KOPT-K1 (cell line): ENCODE results near the gene THBS3.
"Not testable (repeated sequence)": the region's sequence is repeated elsewhere in the genome, so short reads cannot be mapped to it uniquely, and the experiment has no call there.

Experiments
- H3K27ac ChIP-seq: fragments of 200-600 bp; sonication (generic); 2 replicates; pipeline ENCODE4 v1.5.1; 2016; ENCODE audit warnings: antibody characterized with exemption, mild to moderate bottlenecking, low read depth, low read length; ENCODE audit not compliant: poor library complexity, severe bottlenecking
- H3K36me3 ChIP-seq: fragments of 200-600 bp; sonication (generic); 2 replicates; pipeline ENCODE4 v1.5.1; 2017; ENCODE audit warnings: antibody characterized with exemption, mild to moderate bottlenecking, low read length, moderate library complexity; ENCODE audit not compliant: insufficient read depth
- H3K9me3 ChIP-seq: fragments of 200-600 bp; sonication (generic); 2 replicates; pipeline ENCODE4 v1.5.1; 2017; ENCODE audit warnings: antibody characterized with exemption, low read length, mild to moderate bottlenecking; ENCODE audit not compliant: insufficient read depth, poor library complexity, severe bottlenecking

THBS3 gene

DNA sequence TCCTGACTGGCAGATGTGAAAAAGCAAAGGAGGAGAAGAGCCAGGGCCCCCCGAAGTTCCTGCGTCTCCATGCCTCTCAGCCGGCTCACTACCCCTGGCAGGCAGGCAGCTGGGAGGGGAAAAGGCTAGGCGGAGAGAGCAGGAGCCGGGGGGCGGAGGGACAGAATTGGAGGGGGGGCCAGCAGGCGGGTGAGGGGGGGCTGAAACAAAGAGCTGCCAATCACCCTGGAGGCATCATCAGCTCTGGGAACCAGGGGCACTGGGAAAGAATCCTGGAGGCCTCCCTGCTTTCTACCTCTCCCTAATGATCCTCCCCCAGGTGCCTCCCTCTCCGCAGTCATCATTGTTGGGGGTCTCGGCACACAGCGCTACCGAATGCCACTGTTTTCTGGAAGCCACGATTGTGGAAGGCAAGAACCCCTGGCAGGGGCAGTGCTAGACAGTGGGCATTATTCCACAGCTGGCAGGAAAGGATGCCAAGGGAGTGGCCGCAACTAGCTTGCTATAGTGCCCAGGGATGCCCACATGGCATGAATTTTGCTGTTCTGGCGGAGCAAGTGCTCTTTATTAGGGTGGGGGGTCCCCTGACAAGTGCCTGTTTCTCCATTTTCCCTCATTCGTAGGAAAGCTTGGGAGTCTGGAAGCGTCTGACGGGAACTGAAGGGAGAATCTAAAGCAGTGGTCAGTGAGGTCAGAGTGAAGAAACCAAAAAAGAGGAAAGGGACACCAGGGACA lies at the start of gene THBS3:
TSS of gene THBS3 (minus strand) at position 92 of the 735 bp plus-strand sequence. CDS start at position 71, 21 bp downstream.
- Histone ChIP-seq H3K27ac (peak within 1 kb of the TSS; percentile 73), H3K9me3 (no peaks in the 10 kb centered on the region), H3K36me3 (no peaks in the 10 kb centered on the region; the same call in 1 of the 2 replicates)

DNA sequence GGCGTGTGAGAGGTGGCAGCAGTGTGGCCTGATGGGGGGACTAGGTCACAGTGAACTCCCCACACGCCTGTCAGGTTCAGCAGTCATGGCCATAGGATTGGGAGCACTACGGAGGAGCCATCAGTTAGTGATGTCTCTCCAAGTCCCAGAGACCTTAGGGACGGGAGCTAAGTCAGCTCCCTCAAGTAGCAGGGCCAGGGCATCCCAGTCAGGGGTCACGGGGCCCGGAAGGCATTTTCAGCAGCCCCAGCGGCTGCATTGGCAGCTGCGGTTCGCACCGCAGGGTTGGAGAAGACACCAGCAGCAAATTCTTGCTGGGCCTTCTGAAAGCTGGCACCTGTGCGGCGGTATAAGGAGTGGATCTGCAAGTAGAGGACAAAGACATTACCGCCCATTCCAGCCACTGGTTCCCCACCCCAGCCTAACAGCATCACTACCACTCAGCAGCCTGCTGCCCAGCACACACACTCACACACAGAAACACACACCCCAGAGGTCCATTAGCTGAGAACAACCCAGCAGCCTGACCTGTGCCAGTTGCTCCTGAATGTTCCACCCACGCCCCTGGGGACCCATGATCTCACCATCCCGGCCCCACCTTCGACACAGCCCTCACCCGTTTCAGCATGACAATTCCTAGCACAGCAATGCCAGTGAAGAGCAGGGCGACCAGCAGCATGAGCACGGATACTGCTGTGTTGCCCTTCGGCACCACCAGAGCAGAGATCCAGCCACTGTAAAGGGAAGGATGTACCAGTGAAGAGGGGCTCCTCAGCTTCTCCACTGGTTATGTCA lies 48.6 kb upstream of the THBS3 start:
- H3K9me3 ChIP-seq, result no peaks in the 10 kb centered on the region
- H3K36me3 ChIP-seq, result peaks cover 49% of the 10 kb centered on the region
- H3K27ac ChIP-seq, result no peak overlapping the region

DNA sequence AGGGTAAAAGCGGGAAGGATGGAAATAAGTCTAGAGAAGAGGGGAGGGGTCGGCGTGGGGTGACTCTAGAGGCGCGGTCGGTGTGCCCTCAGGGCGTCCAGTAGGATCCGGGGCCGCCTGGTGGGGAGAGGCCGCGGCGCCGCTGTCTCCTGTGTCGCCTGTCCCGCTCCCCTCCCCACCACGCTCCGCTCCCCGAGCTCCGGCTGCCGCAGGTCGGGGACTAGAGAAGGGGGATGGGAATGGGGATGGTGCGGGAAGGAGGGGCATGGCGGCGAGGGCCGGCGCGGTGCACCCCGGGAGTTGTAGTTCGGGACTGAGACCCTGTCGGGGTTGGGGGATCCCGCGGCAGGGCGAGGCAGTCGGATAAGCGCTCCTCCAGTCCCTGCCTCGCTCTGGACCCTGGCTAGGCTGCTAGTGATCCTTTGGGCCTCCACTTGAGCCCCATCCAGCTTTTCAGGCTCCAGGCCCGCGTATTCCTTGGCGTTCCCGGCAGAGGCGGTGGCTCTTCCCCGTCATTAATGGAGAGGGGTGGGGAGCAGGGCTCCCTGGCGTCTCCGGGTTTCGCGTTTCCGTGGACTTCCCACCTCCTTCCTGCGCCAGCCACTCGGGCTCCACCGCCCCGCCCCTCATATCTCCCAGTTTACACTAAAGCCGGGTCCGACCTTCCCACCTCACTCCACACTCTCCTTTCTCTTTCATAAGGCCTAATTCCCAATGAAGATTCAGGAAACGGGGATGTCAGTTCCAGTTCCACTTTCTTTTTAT lies 47.7 kb upstream of the THBS3 start, which contains the start of gene ENTREP3:
TSS of gene ENTREP3 (minus strand) at position 241 of the 765 bp plus-strand sequence. CDS start 606 bp downstream, outside the sequence.
- Histone ChIP-seq H3K36me3 (peaks cover 44% of the 10 kb centered on the region), H3K9me3 (no peaks in the 10 kb centered on the region), H3K27ac (peak within 1 kb of the TSS; percentile 63)

DNA sequence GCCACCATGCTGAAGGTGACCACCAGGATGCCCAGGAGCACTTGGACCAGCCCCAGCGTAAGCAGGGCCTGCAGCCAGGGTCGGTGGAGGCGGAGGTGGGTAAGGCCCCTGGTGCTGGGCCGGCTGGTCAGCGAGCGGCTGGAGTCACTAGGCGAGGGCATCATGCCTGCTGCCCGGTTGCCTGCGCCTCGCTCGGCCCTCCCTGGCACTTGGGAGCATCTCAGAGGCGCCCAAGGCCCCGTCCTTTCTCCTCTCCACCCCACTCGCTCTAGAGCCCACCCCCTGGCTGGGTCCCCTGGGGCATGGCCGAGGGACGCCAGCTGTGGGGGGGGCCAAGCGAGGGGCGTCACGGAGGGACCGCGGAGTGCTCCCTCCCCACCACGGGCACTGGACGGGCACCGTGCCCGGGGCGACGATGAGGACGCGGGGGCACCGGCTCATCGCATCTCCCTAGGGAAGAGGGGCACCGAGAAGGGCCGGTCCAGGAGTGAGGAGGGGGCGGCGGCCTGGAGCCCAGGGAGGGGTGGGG lies 47.1 kb upstream of the THBS3 start:
- Histone ChIP-seq H3K9me3 (no peaks in the 10 kb centered on the region), H3K27ac (peak overlapping the region; percentile 63), H3K36me3 (peaks cover 37% of the 10 kb centered on the region)

DNA sequence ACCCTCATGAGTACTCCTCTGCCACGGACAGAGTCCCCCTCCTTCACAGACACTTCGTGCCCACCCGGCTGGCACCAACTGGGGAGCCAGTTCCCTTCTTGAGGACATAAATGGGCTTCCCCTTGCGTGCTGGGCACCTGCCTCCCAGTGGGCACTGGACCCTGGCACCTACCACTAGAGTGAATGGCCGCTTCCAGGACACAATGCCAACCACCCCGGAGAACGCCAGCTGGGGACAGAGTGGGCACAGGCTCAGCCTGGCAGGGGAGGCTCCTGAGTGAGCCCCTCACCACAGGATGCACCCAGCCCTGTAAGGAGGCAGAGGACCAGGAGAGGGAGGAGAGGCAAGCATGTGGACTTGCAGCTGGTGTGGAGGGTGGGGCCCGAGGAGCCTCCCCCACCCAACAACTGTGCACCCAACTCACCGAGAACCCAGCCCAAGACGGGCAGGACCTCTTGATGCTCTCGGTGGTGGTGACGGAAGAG lies 46.6 kb upstream of the THBS3 start:
- peaks cover 32% of the 10 kb centered on the region for H3K36me3 ChIP-seq
- peak overlapping the region; percentile 63 for H3K27ac ChIP-seq
- H3K9me3 ChIP-seq, result no peaks in the 10 kb centered on the region

DNA sequence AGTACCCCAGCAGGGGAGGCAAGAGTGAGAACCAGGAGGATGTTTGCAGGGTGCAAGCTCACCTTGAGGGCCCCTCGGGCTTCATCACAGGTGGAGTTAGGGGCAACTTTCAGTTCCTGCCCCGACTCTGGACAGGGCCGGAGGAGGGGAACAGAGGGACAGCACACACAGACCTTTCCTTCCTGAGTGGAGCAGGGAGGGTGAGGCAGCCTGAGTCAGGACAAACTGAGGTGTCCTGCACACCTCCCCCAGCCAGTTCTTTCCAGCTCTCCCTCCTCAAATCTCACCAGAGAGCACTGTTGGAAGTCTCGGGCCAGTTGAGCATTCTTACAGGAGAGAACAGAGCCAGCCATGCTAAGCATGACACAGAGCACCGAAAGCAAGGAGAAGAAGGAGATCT lies 46.1 kb upstream of the THBS3 start:
- Histone ChIP-seq H3K36me3 (peaks cover 28% of the 10 kb centered on the region), H3K27ac (no peak overlapping the region), H3K9me3 (no peaks in the 10 kb centered on the region)

DNA sequence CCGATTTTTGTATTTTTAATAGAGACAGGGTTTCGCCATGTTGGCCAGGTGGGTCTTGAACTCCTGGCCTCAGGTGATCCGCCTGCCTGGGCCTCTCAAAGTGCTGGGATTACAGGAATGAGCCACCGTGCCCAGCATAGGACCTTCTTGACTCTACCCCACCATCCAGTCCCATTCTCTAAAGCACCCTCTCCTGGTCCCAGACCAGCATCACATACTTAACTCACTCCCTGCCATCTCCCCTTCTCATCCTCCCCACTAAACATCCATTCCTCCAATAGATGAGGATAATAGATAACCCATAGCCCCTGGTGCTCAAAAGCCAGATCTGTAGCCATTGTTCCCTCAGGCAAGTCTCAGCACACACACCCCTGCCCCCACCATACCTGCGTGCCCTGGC lies 45.5 kb upstream of the THBS3 start:
- Histone ChIP-seq H3K36me3 (peaks cover 24% of the 10 kb centered on the region), H3K27ac (no peak overlapping the region), H3K9me3 (no peaks in the 10 kb centered on the region)

DNA sequence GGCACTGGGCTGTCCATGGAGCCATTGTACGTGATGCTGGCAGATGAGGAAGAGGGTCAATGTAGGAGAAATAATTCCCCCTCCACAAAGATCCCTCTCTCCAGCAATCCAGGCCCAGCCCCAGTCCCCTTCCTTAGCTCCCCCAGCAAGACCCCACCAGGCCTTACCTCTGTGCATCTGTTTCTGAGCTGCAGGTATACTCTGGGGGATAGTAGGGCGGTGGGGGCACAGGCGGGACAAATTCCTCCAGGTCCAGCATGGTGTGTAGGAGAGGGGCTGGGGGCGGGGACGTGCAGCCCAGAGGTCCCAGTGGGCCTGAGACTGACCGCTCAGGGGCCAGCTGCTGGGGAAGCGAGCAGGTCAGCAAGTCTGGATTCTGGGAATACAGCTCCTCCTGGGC lies 43.9 kb upstream of the THBS3 start:
- Histone ChIP-seq H3K27ac (peak overlapping the region; percentile 71), H3K36me3 (peaks cover 22% of the 10 kb centered on the region), H3K9me3 (no peaks in the 10 kb centered on the region)

DNA sequence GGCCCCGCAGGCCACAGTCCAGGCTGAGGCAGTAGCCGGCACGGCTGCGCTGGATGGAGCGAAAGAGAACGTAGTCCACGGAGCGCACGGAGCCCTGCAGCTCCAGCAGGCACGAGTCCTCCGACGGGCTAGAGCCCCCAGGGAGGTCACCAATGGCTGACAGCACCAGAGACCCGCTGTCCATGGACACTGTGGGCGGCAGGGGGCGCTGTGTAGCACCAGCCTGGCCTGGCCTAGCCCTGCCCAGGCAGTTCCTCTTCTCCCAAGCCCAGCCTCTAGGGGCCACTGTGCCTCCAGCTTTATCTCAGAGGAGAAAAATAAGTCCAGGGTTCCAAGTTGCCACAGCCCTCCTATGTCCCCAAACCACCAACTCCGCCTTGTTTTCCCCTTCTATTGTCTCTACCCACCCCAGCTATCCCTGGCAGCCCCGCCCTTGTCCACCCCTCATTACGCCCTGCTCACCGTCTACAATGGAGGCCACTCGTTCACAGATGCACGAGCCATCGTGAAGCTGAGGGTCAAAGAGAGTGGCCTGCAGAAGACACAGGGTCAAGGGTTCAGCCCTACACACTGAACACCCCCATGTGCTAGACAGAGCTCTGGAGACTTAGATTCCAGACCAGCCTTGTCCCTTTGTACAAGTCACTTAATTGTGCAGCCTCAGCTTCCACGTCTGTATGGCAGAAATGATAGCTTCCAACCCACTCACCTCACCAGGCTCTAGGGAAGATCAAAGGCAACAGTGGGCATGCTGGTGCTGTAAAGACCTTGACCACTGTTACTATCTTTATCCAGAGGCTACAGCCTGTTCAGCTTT lies 43.1 kb upstream of the THBS3 start:
- H3K36me3 ChIP-seq, result peaks cover 15% of the 10 kb centered on the region
- peak overlapping the region; percentile 71 for H3K27ac ChIP-seq
- no peaks in the 10 kb centered on the region for H3K9me3 ChIP-seq

DNA sequence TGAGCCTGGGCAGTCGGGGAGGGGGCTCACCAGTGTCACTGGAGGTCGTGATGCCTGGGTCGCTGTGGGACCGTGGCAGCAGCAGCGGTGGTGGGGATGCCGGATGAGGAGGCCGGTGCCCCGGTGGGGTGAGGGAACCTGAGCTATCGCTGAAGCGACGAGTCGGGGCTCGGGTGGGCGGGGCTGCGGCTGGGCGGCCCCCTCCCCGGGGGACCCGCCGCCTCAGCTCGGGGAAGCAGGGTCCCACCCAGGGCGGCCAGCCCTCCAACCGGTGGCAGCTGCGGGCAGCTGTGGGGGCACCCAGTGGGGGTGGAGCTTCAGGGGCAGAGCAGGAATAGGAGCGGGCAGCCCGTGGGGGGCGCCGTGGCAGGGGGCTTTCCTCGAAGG lies 42.5 kb upstream of the THBS3 start:
- peak overlapping the region; percentile 71 for H3K27ac ChIP-seq

DNA sequence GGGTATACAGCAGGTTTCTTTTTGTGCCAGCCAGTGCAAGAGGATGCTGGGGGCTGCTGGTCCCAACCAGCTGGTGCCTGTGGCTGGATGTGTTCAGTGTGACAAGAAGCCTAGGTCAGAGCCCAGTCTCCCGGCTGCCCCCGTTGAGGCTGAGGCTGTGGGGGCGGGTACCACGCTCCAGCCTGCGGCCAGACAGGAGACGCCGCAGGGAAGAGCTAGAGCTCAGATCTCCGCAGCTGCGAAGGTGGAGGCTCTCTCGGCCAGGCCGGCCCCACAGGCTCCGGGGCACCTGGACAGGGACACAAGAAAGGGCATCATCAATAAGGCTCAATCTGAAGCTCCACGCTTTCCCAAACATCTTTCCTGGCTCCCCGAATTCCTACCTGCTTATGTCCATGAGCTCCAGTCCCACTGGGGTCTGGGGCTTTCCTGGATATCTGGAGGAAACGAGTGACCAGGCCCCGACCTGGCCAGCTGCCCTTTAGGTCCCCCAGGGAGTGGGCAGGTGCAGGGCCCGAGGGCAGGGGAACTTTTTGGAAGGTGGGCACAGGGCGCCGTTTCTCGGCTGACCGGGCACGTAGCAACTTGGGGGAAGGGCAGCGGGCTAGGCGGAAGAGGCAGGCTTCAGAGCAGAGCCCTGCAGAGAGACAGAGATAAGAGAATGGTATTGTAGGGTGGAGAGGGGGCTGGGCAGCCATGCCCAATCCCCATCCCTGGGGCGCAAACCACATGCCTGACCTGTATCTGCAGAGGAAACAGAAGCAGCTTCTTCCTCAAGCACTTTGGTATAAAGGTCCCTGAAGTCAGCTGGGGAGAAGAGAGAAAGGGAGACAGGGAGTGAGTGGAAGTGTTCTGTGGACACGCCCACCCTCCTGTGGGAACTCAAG lies 40.2 kb upstream of the THBS3 start:
- Histone ChIP-seq H3K27ac (no peak overlapping the region), H3K36me3 (peaks cover 12% of the 10 kb centered on the region; the same call in 1 of the 2 replicates), H3K9me3 (no peaks in the 10 kb centered on the region)

More for the DNA sequence above, 42.5 kb upstream of the THBS3 start:
- peaks cover 12% of the 10 kb centered on the region; the same call in 1 of the 2 replicates for H3K36me3 ChIP-seq
- H3K9me3 ChIP-seq, result no peaks in the 10 kb centered on the region

DNA sequence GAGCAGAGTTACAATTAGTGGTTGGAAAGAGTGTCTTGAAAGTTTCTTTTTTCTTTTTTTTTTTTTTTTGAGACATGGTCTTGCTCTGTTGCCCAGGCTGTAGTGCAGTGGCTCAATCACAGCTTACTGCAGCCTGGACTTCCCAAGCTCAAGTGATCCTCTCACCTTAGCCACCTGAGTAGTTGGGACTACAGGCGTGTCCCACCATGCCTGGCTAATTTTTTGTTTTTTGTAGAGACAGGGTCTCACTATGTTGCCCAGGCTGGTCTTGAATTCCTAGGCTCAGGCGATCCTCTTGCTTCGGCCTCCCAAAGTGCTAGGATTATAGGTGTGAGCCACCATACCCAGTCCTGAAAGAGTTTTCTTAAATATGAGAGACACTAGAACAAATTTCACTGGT lies 39.1 kb upstream of the THBS3 start:
- peaks cover 12% of the 10 kb centered on the region; the same call in 1 of the 2 replicates for H3K36me3 ChIP-seq
- H3K27ac ChIP-seq, H3K9me3 ChIP-seq: not testable (repeated sequence)

DNA sequence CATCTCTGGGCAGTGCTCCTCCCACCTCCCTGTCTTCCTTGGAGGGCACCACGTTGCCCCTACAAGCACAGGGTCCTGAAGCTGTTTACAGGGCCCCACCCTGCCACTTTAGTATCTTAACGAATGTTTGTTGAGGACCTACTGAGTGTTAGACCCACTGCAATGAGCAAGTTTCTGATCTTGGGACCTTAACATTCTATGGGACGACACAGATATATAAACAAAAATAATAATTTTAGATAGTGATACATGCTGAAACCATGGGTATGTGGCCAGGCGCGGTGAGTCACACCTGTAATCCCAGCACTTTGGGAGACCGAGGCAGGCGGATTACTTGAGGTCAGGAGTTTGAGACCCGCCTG lies 37.4 kb upstream of the THBS3 start:
- H3K36me3 ChIP-seq, result peaks cover 12% of the 10 kb centered on the region; the same call in 1 of the 2 replicates
- H3K27ac ChIP-seq, result peak overlapping the region; percentile 88
- no peaks in the 10 kb centered on the region for H3K9me3 ChIP-seq
